Muscle layer of colon (tissue), 2 donors: ENCODE measurements around the gene CFAP90.
A peak's percentile ranks its signal among the peaks of the same experiment; 100 is the strongest.

Experiments
- H3K27ac ChIP-seq: one replicate; pipeline ENCODE4 v1.7.0; 2013; ENCODE audit warnings: low read depth, mild to moderate bottlenecking, low read length, moderate library complexity
- H3K27me3 ChIP-seq, 2 donors: one replicate each; pipeline ENCODE4 v1.7.0; 2013; ENCODE audit warnings: low read length in 2 of 2, mild to moderate bottlenecking in 2 of 2; ENCODE audit not compliant: insufficient read depth in 2 of 2, control insufficient read depth in 1 of 2
- H3K36me3 ChIP-seq: one replicate; pipeline ENCODE4 v1.7.0; 2013; ENCODE audit warnings: mild to moderate bottlenecking, low read length; ENCODE audit not compliant: insufficient read depth
- H3K4me1 ChIP-seq: one replicate; pipeline ENCODE4 v1.7.0; 2013; ENCODE audit warnings: mild to moderate bottlenecking, low read length; ENCODE audit not compliant: insufficient read depth
- H3K4me3 ChIP-seq, 2 donors: one replicate each; pipeline ENCODE4 v1.7.0; 2013; ENCODE audit warnings: low read length in 2 of 2, low read depth in 1 of 2, mild to moderate bottlenecking in 1 of 2, moderate library complexity in 1 of 2
- H3K9ac ChIP-seq: one replicate; pipeline ENCODE4 v1.7.0; 2013; ENCODE audit warnings: low read length
- H3K9me3 ChIP-seq: one replicate; pipeline ENCODE4 v1.7.0; 2013; ENCODE audit warnings: mild to moderate bottlenecking, low read length
- donor health status: abdominal sarcoma.
- donor health status: Adenocarcinoma of cecum.

The CFAP90 gene

DNA sequence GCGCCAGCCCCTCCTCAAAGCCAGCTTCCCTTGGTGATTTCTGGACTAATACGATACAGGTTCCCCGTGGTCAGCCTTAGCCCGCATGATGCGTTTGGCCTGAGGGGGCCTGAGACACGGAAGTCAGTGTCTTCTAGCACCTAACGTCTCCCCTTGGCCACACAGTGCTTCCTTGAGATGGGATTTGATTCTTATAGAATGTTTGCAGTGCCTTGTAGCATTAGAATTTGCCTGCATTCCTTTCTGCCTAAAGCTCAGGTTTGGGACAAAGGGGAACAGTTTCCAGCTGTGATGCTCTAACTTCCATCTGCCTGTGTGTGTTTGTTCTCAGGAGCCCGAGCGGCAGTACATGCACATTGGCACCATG is 34.4 kb downstream of the CFAP90 start:
- H3K36me3 ChIP-seq: no peaks in the 10 kb centered on the region
- H3K27ac ChIP-seq: no peak overlapping the region
- no peak overlapping the region for H3K9ac ChIP-seq
- H3K4me3 ChIP-seq: peak overlapping the region in 1 of 2 donors; percentile 37
- no peaks in the 10 kb centered on the region for H3K9me3 ChIP-seq
- H3K4me1 ChIP-seq: peaks cover 13% of the 10 kb centered on the region
- no peaks in the 10 kb centered on the region for H3K27me3 ChIP-seq

DNA sequence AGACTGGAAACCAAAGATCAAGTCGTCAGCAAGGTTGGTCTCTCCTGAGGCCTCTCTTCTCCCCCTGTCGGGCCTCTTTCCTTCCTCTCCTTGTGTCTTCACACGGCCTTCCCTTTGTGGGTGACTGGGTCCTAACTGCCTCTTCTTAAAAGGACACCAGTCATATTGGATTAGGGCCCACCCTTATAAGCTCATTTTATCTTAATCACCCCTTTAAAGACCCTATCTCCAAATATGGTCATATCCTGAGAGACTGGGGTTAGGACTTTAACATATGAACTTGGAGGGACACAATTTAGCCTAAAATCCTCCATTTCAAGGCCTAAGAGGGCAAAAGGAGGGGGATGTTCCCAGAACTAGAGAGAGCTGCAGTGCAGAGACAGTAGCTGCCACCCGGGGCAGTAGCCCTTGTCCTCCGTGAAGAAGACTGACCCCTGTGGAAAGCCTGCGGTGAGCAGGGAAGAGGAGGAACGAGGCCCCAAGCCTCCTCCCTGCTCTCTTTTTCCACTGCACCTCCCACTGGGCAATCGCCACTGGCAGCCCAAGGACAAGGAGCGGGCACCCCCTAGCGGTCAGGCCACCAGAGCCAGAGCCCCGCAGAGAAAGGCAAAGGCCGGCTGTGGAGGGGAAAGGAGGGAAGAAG is 34.9 kb downstream of the CFAP90 start:
- Histone ChIP-seq H3K9ac (no peak overlapping the region), H3K4me1 (peaks cover 13% of the 10 kb centered on the region), H3K36me3 (no peaks in the 10 kb centered on the region), H3K4me3 (peak overlapping the region in 1 of 2 donors; percentile 37), H3K9me3 (no peaks in the 10 kb centered on the region), H3K27ac (no peak overlapping the region), H3K27me3 (no peaks in the 10 kb centered on the region)

DNA sequence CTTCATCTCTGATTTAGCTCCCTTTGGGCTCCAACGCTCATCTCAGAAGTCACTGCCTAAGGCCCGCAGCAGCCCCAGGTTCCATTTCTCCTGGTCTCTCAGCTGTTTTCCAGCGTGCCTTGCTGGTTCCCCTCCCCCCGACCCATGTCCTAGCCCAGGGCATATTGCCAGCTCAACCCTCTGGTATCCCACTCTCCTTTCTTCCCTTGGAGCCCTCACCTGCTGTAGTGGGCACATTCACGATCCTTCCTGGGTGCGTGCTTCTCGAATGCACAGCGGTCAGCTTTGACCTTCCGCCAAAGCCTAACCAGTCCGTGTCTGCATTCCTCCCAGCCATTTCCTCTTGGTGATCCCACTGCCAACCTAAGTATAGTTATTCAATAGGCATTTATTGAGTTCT is 36.1 kb downstream of the CFAP90 start:
- Histone ChIP-seq H3K36me3 (no peaks in the 10 kb centered on the region), H3K9me3 (no peaks in the 10 kb centered on the region), H3K4me3 (no peak overlapping the region), H3K27ac (no peak overlapping the region), H3K27me3 (no peaks in the 10 kb centered on the region), H3K4me1 (peaks cover 13% of the 10 kb centered on the region), H3K9ac (no peak overlapping the region)

- no peaks in the 10 kb centered on the region for H3K36me3 ChIP-seq
- H3K27me3 ChIP-seq: no peaks in the 10 kb centered on the region
- H3K9me3 ChIP-seq: no peaks in the 10 kb centered on the region
- H3K4me1 ChIP-seq: peaks cover 13% of the 10 kb centered on the region
- H3K9ac ChIP-seq: no peak overlapping the region
- H3K4me3 ChIP-seq: no peak overlapping the region
- H3K27ac ChIP-seq: no peak overlapping the region
These were observed 37.4 kb downstream of the CFAP90 start for GRCh38 chr5:7813576-7813975.

- H3K27ac ChIP-seq: no peak overlapping the region
- no peaks in the 10 kb centered on the region for H3K27me3 ChIP-seq
- H3K9ac ChIP-seq: no peak overlapping the region
- peaks cover 13% of the 10 kb centered on the region for H3K4me1 ChIP-seq
- H3K4me3 ChIP-seq: no peak overlapping the region
- no peaks in the 10 kb centered on the region for H3K36me3 ChIP-seq
- H3K9me3 ChIP-seq: no peaks in the 10 kb centered on the region
These were observed 37.9 kb downstream of the CFAP90 start for GRCh38 chr5:7813007-7813406.

DNA sequence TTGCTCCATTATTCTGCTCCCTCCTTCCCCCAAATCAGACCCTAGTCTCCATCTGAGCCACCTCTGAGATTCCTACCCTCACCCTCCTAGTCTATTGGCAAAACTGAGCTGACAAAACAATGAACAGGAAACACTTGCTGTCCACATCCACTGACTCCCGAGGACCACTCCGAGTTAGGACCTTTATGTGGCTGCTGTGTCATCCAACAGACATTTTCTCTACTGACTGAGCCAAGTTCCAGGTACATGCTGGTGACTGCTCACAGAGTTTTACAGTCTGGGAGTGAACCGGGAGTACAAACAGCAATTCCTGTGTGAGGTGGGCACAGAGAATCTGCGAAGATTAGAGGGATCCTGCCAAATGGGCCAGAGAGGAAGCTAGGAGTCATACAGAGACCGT is 39.2 kb downstream of the CFAP90 start:
- no peaks in the 10 kb centered on the region for H3K36me3 ChIP-seq
- no peak overlapping the region for H3K9ac ChIP-seq
- no peak overlapping the region for H3K27ac ChIP-seq
- peaks cover 13% of the 10 kb centered on the region for H3K4me1 ChIP-seq
- H3K27me3 ChIP-seq: no peaks in the 10 kb centered on the region
- H3K9me3 ChIP-seq: no peaks in the 10 kb centered on the region
- no peak overlapping the region for H3K4me3 ChIP-seq

- Histone ChIP-seq H3K9ac (no peak overlapping the region), H3K27ac (no peak overlapping the region), H3K4me3 (no peak overlapping the region), H3K4me1 (peaks cover 9% of the 10 kb centered on the region), H3K36me3 (no peaks in the 10 kb centered on the region), H3K27me3 (no peaks in the 10 kb centered on the region), H3K9me3 (no peaks in the 10 kb centered on the region)
These were observed 41.9 kb downstream of the CFAP90 start for GRCh38 chr5:7808998-7809397.

DNA sequence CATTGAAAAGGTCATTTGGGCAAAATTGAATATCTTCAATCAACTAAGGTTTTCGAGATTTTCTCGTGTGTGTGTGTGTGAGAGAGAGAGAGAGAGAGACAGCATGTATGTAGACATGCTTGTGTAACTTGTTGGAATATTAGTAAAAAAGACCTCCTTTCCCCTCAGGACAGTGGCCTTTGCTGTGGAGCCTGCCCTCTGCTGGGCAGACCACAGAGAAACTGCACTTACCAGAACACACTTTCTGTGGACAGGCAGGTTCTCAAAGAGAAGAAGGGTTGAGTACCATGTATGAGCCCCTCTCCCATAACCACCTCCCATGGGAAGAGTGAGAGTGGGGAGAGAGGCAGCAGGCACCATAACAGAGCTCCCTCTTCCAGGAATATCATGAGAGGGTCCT is 45.6 kb downstream of the CFAP90 start:
- no peaks in the 10 kb centered on the region for H3K27me3 ChIP-seq
- H3K27ac ChIP-seq: no peak overlapping the region
- peaks cover 9% of the 10 kb centered on the region for H3K4me1 ChIP-seq
- H3K9me3 ChIP-seq: no peaks in the 10 kb centered on the region
- no peak overlapping the region for H3K9ac ChIP-seq
- no peak overlapping the region for H3K4me3 ChIP-seq
- no peaks in the 10 kb centered on the region for H3K36me3 ChIP-seq

GRCh38 chr5:7803937-7804336 is 47.0 kb downstream of the CFAP90 start:
- Histone ChIP-seq H3K4me1 (peaks cover 9% of the 10 kb centered on the region), H3K9me3 (no peaks in the 10 kb centered on the region), H3K27me3 (no peaks in the 10 kb centered on the region), H3K4me3 (no peak overlapping the region), H3K36me3 (no peaks in the 10 kb centered on the region), H3K9ac (no peak overlapping the region), H3K27ac (no peak overlapping the region)

DNA sequence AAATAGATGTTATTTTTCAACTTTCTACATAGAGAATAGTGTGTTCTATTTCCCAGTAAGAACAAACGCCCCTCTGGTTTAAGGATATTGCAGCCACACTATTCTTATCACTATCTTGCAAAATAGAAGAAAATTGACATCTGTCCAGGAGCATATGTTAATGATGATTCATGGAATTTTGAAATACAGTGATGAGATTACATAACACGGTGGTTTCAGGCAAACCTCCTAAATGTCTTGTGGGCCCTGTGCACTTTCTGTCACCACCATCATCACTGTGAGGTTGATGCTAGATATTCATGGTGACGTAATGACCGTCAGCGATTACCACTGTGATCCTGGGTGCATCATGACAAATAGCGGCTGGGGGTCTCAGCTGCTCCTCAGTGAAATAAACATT is 48.1 kb downstream of the CFAP90 start:
- Histone ChIP-seq H3K27me3 (no peaks in the 10 kb centered on the region), H3K36me3 (no peaks in the 10 kb centered on the region), H3K27ac (no peak overlapping the region), H3K9me3 (no peaks in the 10 kb centered on the region), H3K4me3 (no peak overlapping the region), H3K4me1 (peaks cover 9% of the 10 kb centered on the region), H3K9ac (no peak overlapping the region)

DNA sequence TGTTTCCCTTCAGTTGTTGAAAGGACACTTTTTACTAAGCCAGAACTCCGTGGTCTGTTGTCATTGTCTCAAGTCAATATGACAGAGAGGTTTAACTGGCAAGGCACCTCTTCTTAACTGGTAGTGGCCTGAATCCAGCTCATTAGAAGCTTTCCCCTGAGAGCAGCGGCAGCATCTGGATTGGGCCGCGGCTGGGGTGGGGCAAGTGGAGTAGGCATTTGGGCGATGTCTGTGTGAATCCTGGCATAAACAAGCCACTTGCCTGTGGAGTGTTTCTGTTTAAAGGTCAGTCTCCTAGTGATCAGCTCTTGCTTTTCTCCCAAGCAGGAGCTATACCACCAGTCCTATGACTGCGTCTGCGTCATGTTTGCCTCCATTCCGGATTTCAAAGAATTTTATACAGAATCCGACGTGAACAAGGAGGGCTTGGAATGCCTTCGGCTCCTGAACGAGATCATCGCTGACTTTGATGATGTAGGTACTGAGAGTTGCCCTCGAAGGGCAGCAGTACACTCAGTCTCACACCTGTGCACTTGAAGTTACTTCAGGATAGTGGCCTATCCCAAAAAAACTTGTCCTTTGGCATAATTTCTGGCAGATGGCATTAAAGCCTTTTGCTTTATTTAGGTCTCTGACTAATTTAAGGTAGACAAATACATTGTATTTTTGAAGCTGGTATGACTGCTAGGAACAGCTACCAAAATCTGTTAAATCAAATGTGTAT is 48.9 kb downstream of the CFAP90 start:
- Histone ChIP-seq H3K4me3 (no peak overlapping the region), H3K27ac (no peak overlapping the region), H3K9ac (no peak overlapping the region), H3K36me3 (no peaks in the 10 kb centered on the region), H3K4me1 (peaks cover 9% of the 10 kb centered on the region), H3K27me3 (no peaks in the 10 kb centered on the region), H3K9me3 (no peaks in the 10 kb centered on the region)

DNA sequence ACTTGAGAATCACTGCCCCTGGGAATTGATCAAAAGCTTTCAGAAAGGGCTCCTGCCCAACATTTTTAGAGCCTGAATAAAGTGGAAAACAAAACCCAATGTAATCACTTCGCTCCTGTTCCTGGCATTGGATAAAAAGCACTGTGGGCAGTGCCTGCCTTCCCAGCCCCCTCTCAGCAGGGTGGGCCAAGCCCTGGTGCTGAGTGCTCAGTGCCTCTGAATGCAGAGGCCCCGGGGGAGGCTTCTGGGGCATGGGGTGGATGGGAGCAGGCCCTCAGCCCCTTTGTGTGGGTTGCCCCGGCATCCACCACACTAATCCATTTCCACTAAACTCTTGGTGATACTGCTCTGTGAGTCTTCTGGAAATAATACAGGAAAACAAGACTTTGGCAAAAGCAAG is 55.6 kb downstream of the CFAP90 start:
- no peaks in the 10 kb centered on the region for H3K36me3 ChIP-seq
- no peak overlapping the region for H3K9ac ChIP-seq
- no peak overlapping the region for H3K4me3 ChIP-seq
- no peak overlapping the region for H3K27ac ChIP-seq
- no peaks in the 10 kb centered on the region for H3K9me3 ChIP-seq
- no peaks in the 10 kb centered on the region for H3K4me1 ChIP-seq
- no peaks in the 10 kb centered on the region for H3K27me3 ChIP-seq
